Activated CD4-positive, alpha-beta T cell treated with anti-CD3 and anti-CD28 coated beads, Interleukin-2, amount 10 ng/mL, durations not matched to agents 24 days and 14 days (primary cell): ENCODE results near the gene ZNF747. TPM values are rescaled to one million over a fixed set of nuclear protein-coding genes. Genes with fewer than 3 reads are reported as not detected.

Experiments
- DNase-seq: peaks from one replicate; pipeline ENCODE4 v3.0.0; 2022
- H3K27ac Mint-ChIP-seq: one replicate; pipeline ENCODE4 v1.8.0; 2022; ENCODE audit warnings: mild to moderate bottlenecking, mixed read lengths
- H3K27me3 Mint-ChIP-seq: one replicate; pipeline ENCODE4 v1.8.0; 2022; ENCODE audit warnings: mixed read lengths
- H3K36me3 Mint-ChIP-seq: one replicate; pipeline ENCODE4 v1.8.0; 2022; ENCODE audit warnings: low read depth, mild to moderate bottlenecking, mixed read lengths
- H3K4me1 Mint-ChIP-seq: one replicate; pipeline ENCODE4 v1.8.0; 2021; ENCODE audit warnings: mixed read lengths
- H3K4me3 Mint-ChIP-seq: one replicate; pipeline ENCODE4 v1.8.0; 2022; ENCODE audit warnings: mild to moderate bottlenecking, moderate library complexity, mixed read lengths
- H3K9me3 Mint-ChIP-seq: one replicate; pipeline ENCODE4 v1.8.0; 2021; ENCODE audit warnings: mixed read lengths
- intact Hi-C: fragments of 100-400 bp; cut with micrococcal nuclease; formaldehyde crosslinking; loops from one replicate; pipeline ENCODE4 v1.15.1; 2023
- total RNA-seq: library from RNA; stranded (reverse); gene quantifications from 2 replicates; pipeline ENCODE4 v1.2.3, GENCODE V29; 2022

The ZNF747 gene
- total RNA-seq: 10.5 and 13.6 TPM in 2 replicates

DNA sequence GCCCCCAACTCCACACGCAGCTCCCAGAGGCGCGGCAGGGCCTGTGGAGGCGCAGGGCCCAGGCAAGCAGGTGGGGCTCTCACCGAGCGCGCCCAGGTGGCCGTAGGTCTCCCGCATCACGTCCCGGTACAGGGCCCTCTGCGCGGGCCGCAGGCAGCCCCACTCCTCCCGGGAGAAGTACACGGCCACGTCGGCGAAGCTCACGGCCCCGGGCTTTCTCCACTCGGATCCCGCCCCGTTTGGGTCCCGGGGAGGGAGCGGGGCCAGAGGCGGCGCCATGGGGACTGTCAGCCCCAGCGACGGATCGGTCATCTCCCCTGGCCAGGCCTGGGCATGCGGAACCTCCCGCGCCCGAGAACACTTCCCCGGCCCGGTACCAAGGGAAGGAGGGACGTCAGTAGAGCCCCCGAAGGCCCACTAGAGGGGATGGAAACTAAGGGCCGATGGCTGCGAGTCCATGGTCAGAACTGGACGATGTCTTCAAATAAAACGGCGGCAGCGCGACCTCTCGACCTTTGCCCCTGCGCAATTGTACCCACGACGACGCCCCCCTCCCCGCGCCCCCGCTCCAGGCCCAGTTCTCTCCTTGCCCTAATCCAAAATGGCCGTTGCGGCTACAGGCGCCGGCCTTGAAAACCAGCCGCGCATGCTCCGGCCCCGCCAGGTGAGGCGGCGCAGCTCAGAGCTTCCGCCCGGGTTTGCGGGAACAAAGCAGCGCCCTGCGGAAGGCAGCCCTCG, at the start of gene ZNF747:
ZNF747 (minus strand) TSS at position 491 of the 738 bp plus-strand sequence; CDS start at position 312, 179 bp downstream.
- DNase-seq: peak; percentile 98
- no peaks in the 10 kb centered on the region for H3K9me3 Mint-ChIP-seq
- H3K27ac Mint-ChIP-seq: peak within 1 kb of the TSS; percentile 97
- peak within 1 kb of the TSS; percentile 88 for H3K4me3 Mint-ChIP-seq
- peaks cover 41% of the 10 kb centered on the region for H3K36me3 Mint-ChIP-seq
- no peaks in the 10 kb centered on the region for H3K27me3 Mint-ChIP-seq
- peaks cover 31% of the 10 kb centered on the region for H3K4me1 Mint-ChIP-seq
- intact Hi-C loops: loop anchor here (1.0 to 2.0 kb wide), 10 partner anchors 7 to 164 kb away; partner anchors contain the start of genes DCTPP1, FBRS, ITGAL and ZNF688

DNA sequence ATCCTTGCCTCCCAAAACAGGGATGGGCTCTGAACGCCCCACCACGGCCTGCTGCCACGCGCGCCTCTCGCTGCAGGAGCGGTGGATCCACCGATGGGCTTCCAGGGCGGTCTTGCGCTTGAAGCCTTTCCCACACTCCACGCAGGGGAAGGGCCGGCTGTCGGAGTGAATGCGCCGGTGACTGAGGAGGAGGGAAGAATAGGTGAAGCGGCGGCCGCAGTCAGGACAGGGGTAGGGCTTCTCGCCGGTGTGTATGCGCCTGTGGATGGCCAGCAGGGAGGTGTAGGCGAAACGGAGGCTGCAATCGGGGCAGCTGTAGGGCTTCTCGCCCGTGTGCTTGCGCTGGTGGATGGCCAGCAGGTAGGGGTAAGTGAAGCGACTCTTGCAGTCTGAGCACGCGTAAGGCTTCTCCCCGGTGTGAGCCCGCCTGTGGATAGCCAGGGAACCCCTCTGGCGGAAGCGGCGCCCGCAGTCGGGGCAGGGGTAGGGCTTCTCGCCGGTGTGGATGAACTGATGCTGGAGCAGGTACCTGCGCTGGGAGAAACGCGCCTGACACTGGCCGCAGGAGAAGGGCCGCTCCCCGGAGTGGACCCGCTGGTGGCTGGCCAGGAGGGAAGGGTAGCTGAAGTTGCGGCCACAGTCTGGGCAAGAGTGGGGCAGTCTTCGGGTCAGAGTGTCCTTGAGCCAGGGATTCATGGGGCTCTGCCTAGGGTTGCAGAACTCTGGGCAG, 48.1 kb upstream of the ZNF747 start:
- H3K4me1 Mint-ChIP-seq: peaks cover 22% of the 10 kb centered on the region
- DNase-seq: no peak
- peaks cover 38% of the 10 kb centered on the region for H3K36me3 Mint-ChIP-seq
- no peaks in the 10 kb centered on the region for H3K27me3 Mint-ChIP-seq
- no peak overlapping the region for H3K27ac Mint-ChIP-seq
- intact Hi-C loops: no loop called here
- H3K9me3 Mint-ChIP-seq: no peaks in the 10 kb centered on the region
- peak overlapping the region; percentile 10 for H3K4me3 Mint-ChIP-seq

DNA sequence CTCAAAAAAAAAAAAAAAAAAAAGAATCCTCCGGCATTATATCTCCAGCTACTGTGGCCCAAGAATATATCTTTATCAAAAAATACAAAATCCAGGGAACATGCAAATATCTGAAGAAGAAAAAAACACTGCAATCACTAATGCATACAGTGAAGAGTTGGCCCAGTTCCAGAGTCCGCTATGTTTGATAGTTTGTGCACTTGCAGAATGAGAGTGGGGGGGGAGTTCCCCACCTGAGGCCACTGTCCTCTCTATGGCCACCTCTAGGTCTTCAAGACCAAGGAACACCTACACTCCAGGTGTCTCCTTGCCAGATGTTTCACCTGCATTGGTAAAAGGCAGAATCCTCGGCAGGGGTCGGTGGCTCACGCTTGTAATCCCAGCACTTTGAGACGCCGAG, 46.8 kb upstream of the ZNF747 start:
- intact Hi-C loops: no loop called here
- no peaks in the 10 kb centered on the region for H3K27me3 Mint-ChIP-seq
- H3K36me3 Mint-ChIP-seq: peaks cover 35% of the 10 kb centered on the region
- no peak overlapping the region for H3K4me3 Mint-ChIP-seq
- no peak overlapping the region for H3K27ac Mint-ChIP-seq
- H3K4me1 Mint-ChIP-seq: peaks cover 12% of the 10 kb centered on the region
- H3K9me3 Mint-ChIP-seq: no peaks in the 10 kb centered on the region
- no peak for DNase-seq

DNA sequence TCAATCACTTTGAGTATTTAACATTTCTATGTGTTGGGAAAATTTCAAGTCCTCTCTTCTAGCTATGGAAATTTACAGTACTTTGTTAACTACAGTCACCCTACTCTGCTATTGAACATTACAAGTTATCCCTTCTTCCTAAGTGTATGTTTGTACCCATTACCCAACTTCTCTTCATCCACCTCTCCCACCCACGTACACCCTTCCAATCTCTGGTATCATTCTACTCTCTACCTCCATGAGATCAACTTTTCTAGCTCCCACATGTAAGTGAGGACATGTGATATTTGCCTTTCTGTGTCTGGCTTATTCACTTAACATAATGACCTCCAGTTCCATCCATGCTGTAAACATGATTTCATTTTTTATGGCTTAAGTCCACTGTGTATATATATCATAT, 40.0 kb upstream of the ZNF747 start:
- Mint-ChIP-seq H3K27me3 (no peaks in the 10 kb centered on the region), H3K27ac (peak overlapping the region; percentile 81), H3K4me3 (peak overlapping the region; percentile 16), H3K4me1 (peaks cover 33% of the 10 kb centered on the region), H3K9me3 (no peaks in the 10 kb centered on the region), H3K36me3 (peaks cover 21% of the 10 kb centered on the region)
- intact Hi-C loops: no loop called here
- DNase-seq: no peak

DNA sequence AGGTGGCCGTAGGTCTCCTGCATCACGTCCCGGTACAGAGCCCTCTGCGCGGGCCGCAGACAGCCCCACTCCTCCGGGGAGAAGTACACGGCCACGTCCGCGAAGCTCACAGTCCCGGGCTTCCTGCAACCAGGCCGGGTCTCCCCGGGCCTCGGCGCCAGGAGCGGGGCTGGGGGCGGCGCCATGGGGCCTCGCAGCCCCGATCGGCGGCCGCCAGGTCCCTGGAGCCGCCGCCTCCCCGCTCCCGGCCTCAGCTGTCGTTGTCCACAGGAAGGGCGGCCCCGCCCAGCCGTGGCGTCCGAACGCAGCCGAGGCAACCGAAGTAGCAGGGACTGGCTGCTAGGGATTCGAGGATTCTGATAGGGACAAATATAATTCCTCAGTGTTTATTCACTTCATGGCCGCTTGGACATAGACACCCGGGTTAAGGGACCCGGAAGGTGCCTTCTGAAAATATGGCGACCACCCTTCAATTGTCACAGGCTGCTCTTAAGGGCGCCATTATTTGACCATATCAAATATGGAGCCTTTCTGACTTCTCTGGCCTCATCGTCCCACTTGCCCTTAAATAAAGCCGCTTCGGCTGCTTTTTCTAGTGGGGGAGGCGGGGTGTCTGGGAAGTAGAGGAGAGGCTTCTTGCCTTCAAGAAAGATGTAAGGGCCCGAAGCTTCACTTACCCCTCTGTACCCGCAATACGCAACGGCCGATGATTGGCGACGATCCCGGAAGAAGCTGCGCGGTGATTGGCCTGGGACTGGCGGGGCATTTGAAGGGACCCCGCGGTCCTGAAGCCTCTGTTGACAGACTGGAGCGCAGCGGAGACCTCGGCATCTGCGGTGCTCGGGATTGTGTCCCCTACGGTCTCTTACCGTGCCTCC, 37.0 kb upstream of the ZNF747 start, which contains the start of gene ZNF688:
ZNF688 (minus strand) TSS at position 270 of the 878 bp plus-strand sequence; CDS start at position 185, 85 bp downstream.
- Mint-ChIP-seq H3K4me3 (peak within 1 kb of the TSS; percentile 97), H3K27ac (peak within 1 kb of the TSS; percentile 91), H3K9me3 (no peaks in the 10 kb centered on the region), H3K27me3 (no peaks in the 10 kb centered on the region), H3K4me1 (peaks cover 52% of the 10 kb centered on the region), H3K36me3 (peaks cover 8% of the 10 kb centered on the region)
- intact Hi-C loops: loop anchor here (1.0 kb wide), 3 partner anchors 13 to 36 kb away; partner anchors contain the start of genes ZNF764 and ZNF785
- DNase-seq: peak; percentile 98

DNA sequence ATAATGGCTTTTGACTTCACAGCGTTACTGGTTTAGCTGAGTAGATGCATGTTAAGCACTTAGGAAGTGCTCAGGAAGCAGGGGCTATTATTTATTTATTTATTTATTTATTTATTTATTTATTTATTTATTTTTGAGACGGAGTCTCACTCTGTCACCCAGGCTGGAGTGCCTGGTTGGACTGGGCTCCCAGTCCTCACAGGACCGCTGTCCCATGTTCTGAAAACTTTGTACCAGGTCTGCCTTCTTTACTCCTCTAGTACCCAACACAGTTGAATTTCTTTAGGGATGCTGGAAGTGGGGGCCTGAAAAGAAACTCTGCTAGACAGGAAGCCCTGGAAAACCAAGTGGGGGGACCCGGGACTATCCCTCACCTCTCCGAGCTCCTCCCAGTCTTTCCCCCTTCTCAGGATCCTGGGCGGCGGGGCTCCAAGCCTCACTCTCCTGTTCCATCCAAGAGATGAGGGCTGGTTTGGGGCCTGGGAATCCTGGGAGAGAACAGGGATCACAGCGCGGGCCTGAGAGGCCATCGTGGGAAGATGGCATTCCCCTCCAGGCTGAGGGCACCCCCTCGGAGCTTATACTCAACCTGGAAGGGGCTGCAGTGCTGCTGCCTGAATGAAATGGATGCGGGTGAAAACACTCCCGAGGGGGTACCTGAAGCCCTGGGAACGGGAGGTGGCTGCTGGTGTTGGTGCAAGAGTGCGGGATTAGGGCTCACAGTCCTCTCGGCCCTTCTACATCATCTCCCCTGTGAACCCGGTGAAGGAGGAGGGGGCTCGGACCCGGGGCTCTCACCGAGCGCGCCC, 36.2 kb upstream of the ZNF747 start:
- Mint-ChIP-seq H3K9me3 (no peaks in the 10 kb centered on the region), H3K4me3 (peak overlapping the region; percentile 97), H3K27ac (peak overlapping the region; percentile 91), H3K36me3 (peaks cover 8% of the 10 kb centered on the region), H3K4me1 (peaks cover 56% of the 10 kb centered on the region), H3K27me3 (no peaks in the 10 kb centered on the region)
- intact Hi-C loops: loop anchor here (1.0 kb wide), 2 partner anchors 13 to 36 kb away; partner anchors contain the start of gene ZNF764
- peak; percentile 67 for DNase-seq

DNA sequence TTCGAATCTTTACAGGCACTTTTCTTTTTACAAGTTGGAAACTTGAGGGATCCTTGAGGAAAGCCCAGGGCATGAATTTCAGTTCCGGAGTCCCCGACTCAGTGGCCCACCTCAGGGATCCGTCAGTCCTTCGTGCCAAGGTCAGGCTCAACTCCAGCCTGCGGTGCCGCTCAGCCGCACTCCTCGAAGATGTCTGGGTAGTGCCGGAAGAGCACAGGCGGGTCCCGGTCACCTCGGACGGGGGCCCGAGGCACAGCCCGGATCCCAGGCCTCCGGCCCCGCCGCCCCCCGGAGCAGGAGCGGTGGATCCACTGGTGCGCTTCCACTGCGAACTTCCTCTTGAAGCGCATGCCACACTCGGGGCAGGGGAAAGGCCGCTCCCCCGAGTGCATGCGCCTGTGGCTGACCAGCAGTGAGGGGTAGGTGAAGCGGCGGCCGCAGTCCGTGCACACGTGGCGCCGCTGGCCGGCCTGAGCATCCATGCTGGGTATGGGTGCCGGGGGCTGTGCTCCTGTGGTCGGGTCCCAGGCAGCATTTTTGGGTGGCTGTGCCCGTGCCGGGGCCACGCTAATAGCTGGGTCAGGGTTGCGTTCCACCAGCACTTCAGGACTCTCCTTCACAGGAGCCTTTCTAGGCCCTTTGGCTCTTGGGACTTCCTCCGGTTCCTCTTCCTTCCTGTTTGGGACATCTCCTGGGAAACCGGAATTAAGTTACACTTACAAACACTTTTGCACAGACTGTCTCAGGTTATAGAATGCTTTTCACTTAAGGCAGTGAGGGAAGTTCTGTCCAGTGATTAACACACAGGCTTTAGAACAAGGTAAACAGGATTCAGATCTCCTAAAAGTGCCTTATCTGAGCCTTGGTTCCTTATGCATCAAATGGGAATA, 35.3 kb upstream of the ZNF747 start:
- H3K9me3 Mint-ChIP-seq: no peaks in the 10 kb centered on the region
- H3K4me3 Mint-ChIP-seq: peak overlapping the region; percentile 97
- intact Hi-C loops: loop anchor here (2.0 to 5.0 kb wide), 2 partner anchors 43 to 98 kb away; partner anchors contain the start of genes ITGAL and ZNF768
- H3K4me1 Mint-ChIP-seq: peaks cover 51% of the 10 kb centered on the region
- no peak for DNase-seq
- peaks cover 7% of the 10 kb centered on the region for H3K36me3 Mint-ChIP-seq
- H3K27me3 Mint-ChIP-seq: no peaks in the 10 kb centered on the region
- peak overlapping the region; percentile 45 for H3K27ac Mint-ChIP-seq

DNA sequence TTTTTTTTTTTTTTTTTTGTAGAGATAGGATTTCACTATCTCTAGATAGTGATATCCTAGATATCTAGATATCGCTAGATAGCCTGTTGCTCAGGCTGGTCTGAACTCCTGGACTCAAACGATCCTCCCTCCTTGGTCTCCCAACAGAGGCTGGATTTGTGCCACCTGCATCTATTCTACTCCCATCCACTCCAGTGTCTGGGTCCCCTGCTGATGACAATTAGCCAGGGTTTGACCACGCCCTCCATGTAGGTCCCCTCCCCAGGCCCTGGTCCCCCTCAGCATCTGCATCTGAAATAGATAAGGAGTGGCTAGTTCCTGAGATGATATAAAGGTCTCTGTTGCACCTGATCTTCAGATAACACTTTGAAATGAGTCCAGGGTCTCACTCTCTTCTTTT, 34.6 kb upstream of the ZNF747 start:
- no peak overlapping the region for H3K4me3 Mint-ChIP-seq
- no peak for DNase-seq
- peaks cover 46% of the 10 kb centered on the region for H3K4me1 Mint-ChIP-seq

DNA sequence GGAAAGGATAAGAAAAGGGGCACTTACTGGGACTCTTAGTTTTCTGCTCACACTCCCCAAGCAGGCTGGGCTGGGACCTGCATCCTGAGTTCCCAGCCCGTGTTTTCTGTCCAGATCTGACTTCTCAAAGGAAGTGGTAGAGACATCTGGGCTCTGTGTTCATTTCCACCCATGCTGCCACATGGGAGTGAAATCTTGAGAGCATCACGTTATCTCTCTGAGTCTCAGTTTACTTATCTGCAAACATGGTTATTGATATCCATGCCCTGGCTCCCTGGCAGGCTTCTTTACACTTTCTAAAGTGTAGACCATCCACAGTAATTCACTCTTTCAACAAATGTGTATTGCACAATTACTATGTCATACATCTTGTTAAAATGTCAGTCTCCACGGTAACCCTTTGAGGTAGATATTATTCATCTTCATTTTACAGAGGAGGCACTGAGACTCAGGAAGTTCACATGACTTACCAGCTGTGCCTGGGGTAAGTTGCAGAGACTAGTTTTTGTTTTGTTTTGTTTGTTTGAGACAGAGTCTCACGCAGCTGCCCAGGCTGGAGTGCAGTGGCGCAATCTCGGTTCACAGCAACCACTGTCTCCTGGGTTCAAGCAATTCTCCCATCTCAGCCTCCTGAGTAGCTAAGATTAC, 33.5 kb upstream of the ZNF747 start:
- H3K36me3 Mint-ChIP-seq: peaks cover 3% of the 10 kb centered on the region
- H3K4me1 Mint-ChIP-seq: peaks cover 42% of the 10 kb centered on the region
- intact Hi-C loops: loop anchor here (2.0 to 5.0 kb wide), 2 partner anchors 41 to 96 kb away; partner anchors contain the start of genes ITGAL and ZNF768
- peak overlapping the region; percentile 80 for H3K4me3 Mint-ChIP-seq
- no peaks in the 10 kb centered on the region for H3K9me3 Mint-ChIP-seq
- H3K27me3 Mint-ChIP-seq: no peaks in the 10 kb centered on the region
- H3K27ac Mint-ChIP-seq: peak overlapping the region; percentile 98
- peak; percentile 90 for DNase-seq

More for the DNA sequence above, 34.6 kb upstream of the ZNF747 start:
- H3K9me3 Mint-ChIP-seq: no peaks in the 10 kb centered on the region
- intact Hi-C loops: loop anchor here (2.0 to 5.0 kb wide), 2 partner anchors 42 to 97 kb away; partner anchors contain the start of genes ITGAL and ZNF768
- no peaks in the 10 kb centered on the region for H3K27me3 Mint-ChIP-seq
- H3K36me3 Mint-ChIP-seq: peaks cover 3% of the 10 kb centered on the region
- H3K27ac Mint-ChIP-seq: peak overlapping the region; percentile 79

DNA sequence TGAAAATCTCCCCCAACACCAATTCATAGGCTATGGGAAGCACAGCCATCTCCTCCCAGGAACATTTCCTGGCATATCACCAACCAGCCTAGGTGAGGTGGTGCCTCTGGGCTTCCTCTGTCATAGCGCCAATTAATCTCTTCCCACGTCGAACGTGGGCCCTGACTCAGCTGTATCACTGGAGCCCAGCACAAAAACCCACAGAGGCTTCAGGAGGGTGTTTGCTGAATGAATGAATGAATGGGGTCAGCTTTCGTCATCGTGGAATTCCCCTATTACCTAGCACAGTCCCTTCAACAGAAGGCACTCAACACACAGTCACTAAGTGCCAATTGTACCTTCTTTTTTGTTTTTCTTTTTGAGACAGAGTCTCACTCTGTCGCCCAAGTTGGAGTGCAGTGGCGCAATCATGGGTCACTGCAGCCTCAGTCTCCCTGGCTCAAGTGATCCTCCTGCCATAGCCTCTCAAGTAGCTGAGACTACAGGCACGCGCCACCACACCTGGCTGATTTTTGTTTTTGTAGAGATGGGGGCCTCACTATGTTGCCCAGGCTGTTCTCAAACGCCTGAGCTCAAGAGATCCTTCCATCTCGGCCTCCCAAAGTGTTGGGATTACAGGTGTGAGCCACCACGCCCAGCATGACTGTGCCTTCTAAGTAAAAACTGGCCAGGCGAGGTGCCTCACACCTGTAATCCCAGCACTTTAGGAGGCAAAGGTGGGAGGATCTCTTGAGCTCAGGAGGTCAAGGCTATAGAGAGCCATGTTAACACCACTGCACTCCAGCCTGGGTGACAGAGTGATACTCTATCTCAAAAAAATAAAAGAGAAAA, 32.7 kb upstream of the ZNF747 start:
- Mint-ChIP-seq H3K4me1 (peaks cover 39% of the 10 kb centered on the region), H3K9me3 (no peaks in the 10 kb centered on the region), H3K4me3 (peak overlapping the region; percentile 80), H3K36me3 (peaks cover 3% of the 10 kb centered on the region), H3K27ac (peak overlapping the region; percentile 98), H3K27me3 (no peaks in the 10 kb centered on the region)
- DNase-seq: peak; percentile 86
- intact Hi-C loops: loop anchor here (5.0 kb wide), 1 partner anchor 95 kb away; the partner anchor contains the start of gene ITGAL

DNA sequence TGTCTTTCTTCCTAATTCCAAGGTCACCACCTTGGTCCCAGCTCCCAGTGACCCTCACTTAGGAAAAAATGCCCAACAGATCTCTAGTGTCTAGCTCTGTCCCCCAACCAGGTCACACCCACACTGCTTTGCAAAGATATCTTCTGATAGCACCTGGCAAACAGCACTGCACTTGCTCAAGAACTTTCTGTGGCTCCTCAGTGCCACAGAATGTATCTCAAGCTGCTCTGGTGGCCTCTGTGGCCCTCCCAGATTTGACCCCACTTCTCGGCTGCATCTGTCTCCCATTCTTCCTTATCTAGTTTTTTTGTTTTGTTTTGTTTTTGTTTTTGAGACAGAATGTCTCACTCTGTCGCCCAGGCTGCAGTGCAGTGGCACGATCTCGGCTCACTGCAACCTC, 31.9 kb upstream of the ZNF747 start:
- intact Hi-C loops: loop anchor here (5.0 kb wide), 1 partner anchor 94 kb away; the partner anchor contains the start of gene ITGAL
- DNase-seq: no peak
- no peaks in the 10 kb centered on the region for H3K36me3 Mint-ChIP-seq
- H3K4me1 Mint-ChIP-seq: peaks cover 37% of the 10 kb centered on the region
- no peaks in the 10 kb centered on the region for H3K9me3 Mint-ChIP-seq
- no peaks in the 10 kb centered on the region for H3K27me3 Mint-ChIP-seq
- H3K27ac Mint-ChIP-seq: peak overlapping the region; percentile 3
- H3K4me3 Mint-ChIP-seq: no peak overlapping the region
